Stimulated activated CD8-positive, alpha-beta memory T cell treated with anti-CD3 and anti-CD28 coated beads, Interleukin-2, amount 100 ng/mL, for 1 hour (primary cell): Measurements from ENCODE around the gene ESYT3.
"Not testable (repeated sequence)": the region's sequence is repeated elsewhere in the genome, so short reads cannot be mapped to it uniquely, and the experiment has no call there.

Source experiments
- DNase-seq, 2 donors: peaks; one replicate each; pipeline ENCODE4 v3.0.0-alpha.2; 2020; ENCODE audit warnings: low read depth in 2 of 2

ESYT3 gene

GRCh38 chr3:138412821-138413551, 21.4 kb upstream of the ESYT3 start:
- no peak for DNase-seq

DNA sequence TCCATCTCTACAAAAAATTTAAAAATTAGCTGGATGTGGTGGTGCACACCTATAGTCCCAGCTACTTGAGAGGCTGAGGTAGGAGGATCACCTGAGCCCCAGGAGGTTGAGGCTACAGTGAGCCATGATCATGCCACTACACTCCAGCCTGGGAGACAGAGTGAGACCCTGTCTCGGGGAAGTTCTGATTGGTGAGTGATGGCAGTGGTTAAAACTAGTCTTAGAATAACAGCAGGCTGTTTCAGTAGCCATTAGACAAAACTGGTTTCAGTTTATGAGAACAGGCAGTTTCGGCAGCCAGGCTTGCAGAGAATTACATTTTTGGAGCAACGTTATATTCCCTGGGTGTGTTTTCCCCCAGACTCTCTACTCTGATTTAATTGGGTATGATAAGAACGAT, 18.2 kb upstream of the ESYT3 start:
- DNase-seq = not testable (repeated sequence)

DNA sequence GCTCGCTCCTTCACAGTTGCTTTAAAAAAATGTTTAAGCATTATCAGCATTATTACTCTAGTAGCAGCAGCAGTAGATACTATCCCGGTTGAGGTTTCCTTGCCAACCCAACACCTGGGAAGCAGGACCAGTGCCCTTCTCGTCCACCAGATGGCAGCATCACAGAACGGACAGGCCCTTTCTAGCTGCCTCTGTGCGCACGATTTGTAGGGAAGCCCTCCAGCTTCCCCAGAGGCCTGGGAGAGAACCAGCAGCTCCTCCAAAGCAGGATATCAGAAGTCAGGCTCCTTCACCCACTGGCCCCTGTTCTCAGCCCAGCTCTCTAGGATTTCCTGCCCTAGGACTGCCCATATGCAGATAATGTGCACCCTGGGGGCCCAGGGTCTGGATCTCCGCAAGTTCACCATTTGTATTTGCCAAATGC, 16.8 kb upstream of the ESYT3 start:
- peak; percentile 30 for DNase-seq

GRCh38 chr3:138418601-138419206, 15.7 kb upstream of the ESYT3 start:
- no peak for DNase-seq

GRCh38 chr3:138423316-138423715, 11.1 kb upstream of the ESYT3 start:
- no peak for DNase-seq

DNA sequence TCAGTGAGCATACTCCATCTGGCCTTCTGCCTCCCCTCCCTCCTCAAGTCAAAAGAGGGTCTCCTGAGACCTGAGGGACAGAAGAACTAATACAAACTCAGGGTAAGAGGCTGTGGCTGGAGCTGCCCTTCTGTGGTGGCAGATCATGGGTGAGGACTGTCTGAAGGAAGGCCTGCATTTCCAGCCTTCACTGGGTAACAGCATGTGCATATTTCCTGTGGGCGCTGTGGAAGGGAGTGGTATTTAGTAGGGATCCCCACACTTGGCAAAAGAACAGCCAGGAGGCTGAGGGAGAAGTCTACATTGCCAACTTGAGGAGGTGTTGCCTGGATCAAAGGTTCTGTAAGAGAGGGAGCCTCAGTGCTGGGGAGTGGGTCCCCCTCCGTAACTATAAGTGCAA, 10.1 kb upstream of the ESYT3 start:
- DNase-seq = no peak

DNA sequence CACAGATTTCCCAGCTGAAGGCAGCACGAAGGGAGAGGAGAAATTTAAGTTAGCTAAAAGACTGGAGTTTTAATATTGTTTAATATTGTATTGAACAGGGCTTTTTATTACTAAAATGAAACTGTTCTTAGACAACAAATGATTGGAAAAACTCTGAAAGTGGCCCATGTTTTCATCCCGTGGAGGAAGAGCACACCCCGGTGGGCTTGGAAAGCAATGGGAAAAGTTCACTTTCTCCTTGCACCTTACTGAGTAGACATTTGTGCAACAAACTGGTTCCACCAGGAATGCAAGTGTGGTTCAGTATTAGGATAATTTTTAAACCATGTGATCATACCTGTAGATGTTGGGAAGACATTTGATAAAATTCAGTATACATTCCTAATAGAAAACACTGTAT, 8.2 kb upstream of the ESYT3 start:
- no peak for DNase-seq

DNA sequence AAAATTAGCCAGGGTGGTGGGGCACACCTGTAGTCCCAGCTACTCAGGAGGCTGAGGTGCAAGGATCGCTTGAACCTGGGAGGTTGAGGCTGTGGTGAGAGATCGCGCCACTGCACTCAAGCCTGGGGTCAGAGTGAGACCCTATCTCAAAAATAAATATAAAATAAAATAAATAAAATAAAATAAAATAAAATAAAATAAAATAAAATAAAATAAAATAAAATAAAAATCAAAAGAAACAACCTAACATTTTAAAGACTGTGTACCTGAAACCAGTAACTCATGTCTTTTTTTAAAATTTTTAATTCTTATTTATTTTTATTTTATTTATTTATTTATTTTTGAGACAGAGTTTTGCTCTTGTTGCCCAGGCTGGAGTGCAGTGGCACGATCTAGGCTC, 7.7 kb upstream of the ESYT3 start:
- not testable (repeated sequence) for DNase-seq

GRCh38 chr3:138429665-138430064, 4.8 kb upstream of the ESYT3 start:
- DNase-seq = no peak

DNA sequence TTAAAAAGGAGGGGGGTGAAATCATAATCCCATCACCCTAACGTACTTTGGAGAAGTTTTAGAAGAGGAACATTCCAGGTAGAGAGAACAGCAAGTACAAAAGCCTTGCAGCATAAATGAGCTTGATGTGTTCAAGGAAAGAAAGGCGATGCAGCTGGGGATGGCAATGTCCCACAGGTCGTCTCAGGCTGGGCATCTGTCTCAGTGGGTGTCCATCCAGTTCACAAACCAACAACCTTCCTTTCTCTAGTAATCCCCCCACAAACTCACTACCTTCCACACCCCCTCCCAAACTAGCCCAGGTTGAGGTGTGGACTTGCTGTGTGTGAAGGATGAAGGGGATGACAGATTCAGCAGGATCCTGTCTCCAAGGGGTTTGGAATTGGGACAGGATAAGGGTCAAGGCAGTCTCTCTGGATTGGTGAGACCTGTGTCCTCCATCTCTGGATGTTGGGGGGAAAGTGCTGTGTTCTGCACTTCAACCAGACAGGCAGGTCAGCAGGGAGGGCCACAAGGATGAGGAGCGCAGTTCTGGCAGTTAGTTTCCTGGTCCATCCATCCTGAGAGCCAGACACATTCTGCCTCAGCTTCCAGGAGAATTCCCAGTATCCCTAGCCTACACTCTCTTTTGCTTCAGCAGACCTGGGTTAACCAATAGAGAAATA, 1.7 kb upstream of the ESYT3 start:
- no peak for DNase-seq

- DNase-seq = no peak
Measured at GRCh38 chr3:138433892-138434275, 532 bp upstream of the ESYT3 start.

- DNase-seq = no peak
Measured at GRCh38 chr3:138434875-138435772, 708 bp downstream of the ESYT3 start.

DNA sequence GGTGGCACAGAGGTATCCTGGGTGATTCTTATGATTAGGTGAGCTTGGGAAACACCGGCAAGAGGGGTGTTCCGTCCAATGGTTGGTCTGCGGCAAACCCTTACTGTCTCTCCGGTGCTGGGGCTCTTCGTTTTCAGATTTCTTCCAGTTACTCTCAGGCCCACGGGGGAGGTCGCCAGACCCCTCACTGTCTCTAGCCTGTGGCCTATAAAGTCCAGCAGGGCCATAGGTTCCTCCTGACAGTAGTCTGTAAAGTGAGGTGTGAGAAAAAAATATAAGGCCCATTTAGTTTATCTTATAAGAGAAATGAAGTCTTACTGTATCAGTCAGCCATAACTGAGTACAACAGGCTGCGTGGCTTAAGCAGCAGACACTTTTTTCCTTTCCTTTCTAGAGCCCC, 1.4 kb downstream of the ESYT3 start:
- DNase-seq = no peak

- DNase-seq = no peak
Measured at GRCh38 chr3:138437281-138437680, 2.9 kb downstream of the ESYT3 start.

GRCh38 chr3:138438896-138439295, 4.5 kb downstream of the ESYT3 start:
- no peak for DNase-seq

- DNase-seq = no peak
Measured at GRCh38 chr3:138439646-138440045, 5.2 kb downstream of the ESYT3 start.

- no peak for DNase-seq
Measured at GRCh38 chr3:138440121-138440521, 5.7 kb downstream of the ESYT3 start.

DNA sequence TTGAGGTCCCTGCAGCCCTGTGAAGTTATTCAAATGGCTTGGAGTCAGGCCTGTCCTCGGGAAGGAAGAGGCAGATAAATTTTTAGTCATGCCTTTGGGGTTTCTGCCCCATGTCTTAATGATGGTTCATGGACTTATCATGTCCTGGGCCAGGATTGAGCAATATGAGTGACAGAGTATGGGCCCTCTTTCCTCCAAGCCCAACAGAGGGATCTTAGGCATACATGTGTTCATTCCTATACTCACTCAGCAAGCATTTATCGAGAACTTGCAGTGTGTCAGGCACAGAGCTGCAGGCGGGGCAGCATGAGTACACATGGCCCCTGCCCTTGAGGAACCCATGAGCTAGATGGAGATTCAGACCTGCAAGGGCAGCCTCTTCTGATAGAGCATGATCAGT, 6.2 kb downstream of the ESYT3 start:
- no peak for DNase-seq

- DNase-seq = no peak
Measured at GRCh38 chr3:138441256-138441655, 6.8 kb downstream of the ESYT3 start.

DNA sequence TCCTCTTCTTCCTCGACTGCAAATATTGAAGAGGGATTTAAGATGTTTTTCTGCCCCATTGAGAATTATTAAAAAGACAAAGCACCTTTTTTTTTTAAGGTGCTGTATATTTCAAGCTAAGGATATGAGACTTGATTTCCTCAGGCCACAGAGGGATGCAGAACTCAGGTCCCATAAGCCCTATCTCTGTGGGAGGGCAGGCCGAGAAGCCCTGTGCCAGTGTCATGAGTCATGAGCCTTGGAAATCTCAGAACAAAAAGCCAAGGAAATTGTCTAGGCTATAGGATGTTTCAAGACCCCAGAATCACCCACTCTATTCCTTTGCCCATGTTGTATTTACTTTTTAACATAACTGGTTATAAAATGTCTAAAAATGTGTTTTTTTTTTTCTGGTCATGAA, 7.3 kb downstream of the ESYT3 start:
- no peak for DNase-seq

DNA sequence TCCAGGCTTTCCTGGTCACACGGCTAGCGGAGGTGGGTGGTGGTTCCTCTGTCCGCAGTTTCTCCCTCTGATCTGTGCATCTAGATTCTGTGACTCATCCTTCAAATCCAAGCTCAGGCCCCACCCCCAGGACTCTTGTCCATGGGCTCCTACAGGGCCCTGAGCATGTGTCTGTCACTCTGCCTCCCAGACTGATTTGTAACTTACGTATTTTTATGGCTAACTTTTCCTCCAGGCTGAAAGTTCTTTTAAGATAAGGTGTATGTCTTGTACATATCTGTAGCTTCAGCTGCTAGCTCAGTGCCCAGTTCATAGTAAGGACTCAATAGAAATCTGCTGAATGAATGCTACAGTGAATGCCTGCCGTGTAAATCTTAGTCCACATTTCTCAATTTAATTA, 8.0 kb downstream of the ESYT3 start:
- no peak for DNase-seq

DNA sequence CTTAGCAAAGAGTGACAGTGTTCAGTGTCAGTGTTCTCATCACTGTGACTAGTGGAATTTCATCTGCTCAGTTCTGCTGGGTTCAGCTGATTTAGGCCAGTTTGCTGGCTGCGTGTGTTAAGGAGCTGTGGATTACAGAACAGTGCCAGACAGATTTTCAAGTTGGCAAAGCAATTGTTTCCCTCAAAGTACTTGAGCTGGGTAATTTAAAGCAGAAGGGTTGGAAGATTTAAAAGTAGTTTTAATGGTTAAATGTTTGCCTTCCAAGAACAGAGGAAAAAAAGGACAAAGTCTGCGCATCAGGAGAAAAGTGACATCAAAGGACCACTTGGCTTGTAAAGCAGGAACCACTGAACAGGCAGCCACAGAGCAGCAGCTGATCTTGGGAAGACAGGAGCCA, 8.7 kb downstream of the ESYT3 start:
- no peak for DNase-seq
